ENCODE measurements around the gene KCNQ5.

KCNQ5 gene

DNA sequence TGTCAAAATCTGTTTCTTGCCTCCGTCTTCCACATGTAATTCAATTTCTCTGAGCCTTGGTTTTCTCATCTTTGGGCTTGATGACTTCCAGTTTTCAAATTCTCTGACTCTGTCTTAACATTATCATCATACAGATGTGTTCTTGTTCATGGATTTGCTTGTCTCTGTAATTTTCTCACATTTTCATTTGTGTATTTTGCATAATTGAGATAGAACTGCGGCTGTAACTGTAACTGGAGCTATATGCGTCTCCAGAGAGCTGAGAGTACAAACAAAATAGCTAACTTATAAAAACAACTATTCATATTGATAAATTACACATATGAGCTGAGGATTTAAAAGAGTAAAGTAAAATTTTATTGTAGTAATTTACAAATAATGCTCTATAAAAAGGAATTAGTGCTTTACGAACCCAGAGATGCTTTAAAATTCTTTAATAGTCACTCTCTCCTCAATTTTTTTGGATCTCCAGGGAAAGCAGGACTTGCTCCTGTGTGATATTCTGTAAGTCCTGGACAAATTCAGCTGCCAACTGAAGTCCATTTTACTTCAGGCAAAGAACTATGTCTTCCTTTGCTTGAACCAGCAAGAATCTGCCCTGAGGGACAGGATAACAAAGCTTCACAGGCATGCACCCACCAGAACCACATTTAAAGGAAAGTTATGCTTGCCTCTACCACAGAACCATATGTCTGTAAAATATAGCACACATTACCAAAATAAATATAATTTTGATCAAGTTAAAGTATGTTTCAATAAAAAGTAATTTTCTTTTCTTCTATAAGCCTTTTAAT is 315.1 kb downstream of the KCNQ5 start:
- Histone ChIP-seq H3K4me2 (ENCODE audit: low read depth, low read length, poor library complexity, severe bottlenecking) (no peak overlapping the region), H3K27ac (ENCODE audit: low read depth, low read length) (no peak overlapping the region), H3K4me3 (ENCODE audit: insufficient read depth, low read length, poor library complexity, severe bottlenecking) (no peak overlapping the region), H3F3A (ENCODE audit: insufficient read depth) (no peaks in the 10 kb centered on the region), H2AFZ (ENCODE audit: low read depth, low read length, severe bottlenecking) (no peak overlapping the region), H3K27me3 (ENCODE audit: low read length) (no peaks in the 10 kb centered on the region), H3K9me2 (replicated peaks; ENCODE audit: insufficient read depth, low read length) (no peaks in the 10 kb centered on the region), H3K9me3 (ENCODE audit: insufficient read depth, low read length) (no peaks in the 10 kb centered on the region), H3K36me3 (ENCODE audit: low read length) (no peaks in the 10 kb centered on the region), H4K20me1 (ENCODE audit: low read depth, low read length) (peaks cover 3% of the 10 kb centered on the region; the same call in 1 of the 2 replicates), H3K79me2 (ENCODE audit: insufficient read depth, low read length) (no peaks in the 10 kb centered on the region), H3K9ac (ENCODE audit: low read length) (no peak overlapping the region)
- no peak for TF ChIP-seq EZH2phosphoT487 (conservative IDR thresholded peaks at IDR 0.05; ENCODE audit: low read length)
- TF ChIP-seq, protein P1, sequence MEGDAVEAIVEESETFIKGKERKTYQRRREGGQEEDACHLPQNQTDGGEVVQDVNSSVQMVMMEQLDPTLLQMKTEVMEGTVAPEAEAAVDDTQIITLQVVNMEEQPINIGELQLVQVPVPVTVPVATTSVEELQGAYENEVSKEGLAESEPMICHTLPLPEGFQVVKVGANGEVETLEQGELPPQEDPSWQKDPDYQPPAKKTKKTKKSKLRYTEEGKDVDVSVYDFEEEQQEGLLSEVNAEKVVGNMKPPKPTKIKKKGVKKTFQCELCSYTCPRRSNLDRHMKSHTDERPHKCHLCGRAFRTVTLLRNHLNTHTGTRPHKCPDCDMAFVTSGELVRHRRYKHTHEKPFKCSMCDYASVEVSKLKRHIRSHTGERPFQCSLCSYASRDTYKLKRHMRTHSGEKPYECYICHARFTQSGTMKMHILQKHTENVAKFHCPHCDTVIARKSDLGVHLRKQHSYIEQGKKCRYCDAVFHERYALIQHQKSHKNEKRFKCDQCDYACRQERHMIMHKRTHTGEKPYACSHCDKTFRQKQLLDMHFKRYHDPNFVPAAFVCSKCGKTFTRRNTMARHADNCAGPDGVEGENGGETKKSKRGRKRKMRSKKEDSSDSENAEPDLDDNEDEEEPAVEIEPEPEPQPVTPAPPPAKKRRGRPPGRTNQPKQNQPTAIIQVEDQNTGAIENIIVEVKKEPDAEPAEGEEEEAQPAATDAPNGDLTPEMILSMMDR (IDR thresholded peaks at IDR 0.05; ENCODE audit: insufficient read depth, low read length, poor library complexity, severe bottlenecking) = no peak

DNA sequence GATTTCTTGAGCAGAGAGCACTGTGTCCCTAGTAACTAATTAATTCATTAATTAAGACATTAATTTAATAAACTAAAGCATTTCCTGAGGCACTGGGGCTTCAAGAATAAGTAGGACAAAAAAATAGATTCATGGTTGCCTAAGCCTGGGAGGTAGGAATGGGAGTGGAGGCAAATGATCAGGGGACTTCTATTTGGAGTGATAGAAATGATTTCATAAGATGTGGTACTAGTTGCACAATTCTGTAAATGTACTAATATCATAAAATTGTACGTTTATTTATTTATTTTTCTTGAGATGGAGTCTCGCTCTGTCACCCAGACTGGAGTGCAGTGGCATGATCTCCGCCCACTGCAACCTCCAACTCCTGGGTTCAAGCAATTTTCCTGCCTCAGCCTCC is 316.2 kb downstream of the KCNQ5 start:
- Histone ChIP-seq H3K27ac (ENCODE audit: low read depth, low read length) (no peak overlapping the region), H3K79me2 (ENCODE audit: insufficient read depth, low read length) (no peaks in the 10 kb centered on the region)
- TF ChIP-seq, protein P1 (IDR thresholded peaks at IDR 0.05; ENCODE audit: insufficient read depth, low read length, poor library complexity, severe bottlenecking) = no peak
- TF ChIP-seq EZH2phosphoT487 (conservative IDR thresholded peaks at IDR 0.05; ENCODE audit: low read length) = no peak

DNA sequence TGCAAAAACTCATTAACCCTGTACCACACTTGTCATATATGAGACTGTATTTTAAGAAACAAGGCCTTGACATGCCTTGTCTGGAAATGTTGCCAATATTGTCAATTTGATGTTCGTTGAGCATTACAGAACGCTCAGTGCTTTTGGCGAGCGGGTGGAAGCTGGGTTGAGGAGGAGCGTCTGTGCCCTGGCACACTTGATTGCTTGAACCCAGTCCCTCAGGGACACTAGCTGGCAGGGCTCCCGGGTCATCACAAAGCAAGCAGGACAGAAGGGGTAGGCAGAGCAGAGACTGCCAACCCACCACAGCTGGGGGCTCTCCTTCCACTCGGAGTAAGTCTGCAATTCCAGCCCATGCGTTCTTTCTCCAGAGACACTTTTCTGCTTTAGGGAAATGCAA is 317.1 kb downstream of the KCNQ5 start:
- Histone ChIP-seq H3K27me3 (ENCODE audit: low read length) (no peaks in the 10 kb centered on the region), H3K27ac (ENCODE audit: low read depth, low read length) (no peak overlapping the region), H4K20me1 (ENCODE audit: low read depth, low read length) (no peaks in the 10 kb centered on the region; the same call in 1 of the 2 replicates), H3K36me3 (ENCODE audit: low read length) (no peaks in the 10 kb centered on the region), H3K79me2 (ENCODE audit: insufficient read depth, low read length) (no peaks in the 10 kb centered on the region), H3F3A (ENCODE audit: insufficient read depth) (no peaks in the 10 kb centered on the region), H3K9ac (ENCODE audit: low read length) (no peak overlapping the region), H3K4me2 (ENCODE audit: low read depth, low read length, poor library complexity, severe bottlenecking) (no peak overlapping the region), H3K4me3 (ENCODE audit: insufficient read depth, low read length, poor library complexity, severe bottlenecking) (no peak overlapping the region), H3K9me3 (ENCODE audit: insufficient read depth, low read length) (no peaks in the 10 kb centered on the region), H3K9me2 (replicated peaks; ENCODE audit: insufficient read depth, low read length) (no peaks in the 10 kb centered on the region), H2AFZ (ENCODE audit: low read depth, low read length, severe bottlenecking) (no peak overlapping the region)
- TF ChIP-seq, protein P1 (IDR thresholded peaks at IDR 0.05; ENCODE audit: insufficient read depth, low read length, poor library complexity, severe bottlenecking) = no peak
- no peak for TF ChIP-seq EZH2phosphoT487 (conservative IDR thresholded peaks at IDR 0.05; ENCODE audit: low read length)

More for the DNA sequence above, 316.2 kb downstream of the KCNQ5 start:
- H3K36me3 ChIP-seq (ENCODE audit: low read length) = no peaks in the 10 kb centered on the region
- H3K9me2 ChIP-seq (replicated peaks; ENCODE audit: insufficient read depth, low read length) = no peaks in the 10 kb centered on the region
- H3K27me3 ChIP-seq (ENCODE audit: low read length) = no peaks in the 10 kb centered on the region
- H3K4me3 ChIP-seq (ENCODE audit: insufficient read depth, low read length, poor library complexity, severe bottlenecking) = no peak overlapping the region
- no peak overlapping the region for H3K9ac ChIP-seq (ENCODE audit: low read length)
- H3F3A ChIP-seq (ENCODE audit: insufficient read depth) = no peaks in the 10 kb centered on the region
- H3K4me2 ChIP-seq (ENCODE audit: low read depth, low read length, poor library complexity, severe bottlenecking) = no peak overlapping the region
- no peaks in the 10 kb centered on the region; the same call in 1 of the 2 replicates for H4K20me1 ChIP-seq (ENCODE audit: low read depth, low read length)
- H3K9me3 ChIP-seq (ENCODE audit: insufficient read depth, low read length) = no peaks in the 10 kb centered on the region
- no peak overlapping the region for H2AFZ ChIP-seq (ENCODE audit: low read depth, low read length, severe bottlenecking)

All from SU-DHL-6 (cell line).